ENCODE results near the gene PCGF5. TPM values are rescaled to one million over a fixed set of nuclear protein-coding genes. Genes with fewer than 3 reads are reported as not detected.
"Not testable (repeated sequence)": the region's sequence is repeated elsewhere in the genome, so short reads cannot be mapped to it uniquely, and the experiment has no call there.

PCGF5 gene
- total RNA-seq, 1 donor from 2014 or later: 31.2 TPM

- Mint-ChIP-seq H3K4me3 (ENCODE audit: unreplicated experiment) (no peak overlapping the region), H3K27ac (ENCODE audit: unreplicated experiment) (no peak overlapping the region), H3K36me3 (ENCODE audit: unreplicated experiment) (no peaks in the 10 kb centered on the region), H3K27me3 (ENCODE audit: unreplicated experiment) (no peaks in the 10 kb centered on the region), H3K9me3 (ENCODE audit: unreplicated experiment) (no peaks in the 10 kb centered on the region), H3K4me1 (ENCODE audit: unreplicated experiment) (peaks cover 11% of the 10 kb centered on the region)
- no peak for DNase-seq (ENCODE audit: extremely low spot score, unreplicated experiment)
- TF ChIP-seq CTCF (IDR thresholded peaks at IDR 0.05): no peak
Measured at GRCh38 chr10:91299999-91300575, 79.6 kb downstream of the PCGF5 start.

GRCh38 chr10:91302946-91303345 is 82.5 kb downstream of the PCGF5 start:
- DNase-seq (ENCODE audit: extremely low spot score, unreplicated experiment); H3K9me3 Mint-ChIP-seq (ENCODE audit: unreplicated experiment); H3K27ac Mint-ChIP-seq (ENCODE audit: unreplicated experiment); H3K4me3 Mint-ChIP-seq (ENCODE audit: unreplicated experiment); H3K36me3 Mint-ChIP-seq (ENCODE audit: unreplicated experiment); H3K27me3 Mint-ChIP-seq (ENCODE audit: unreplicated experiment): not testable (repeated sequence)
- H3K4me1 Mint-ChIP-seq (ENCODE audit: unreplicated experiment): peaks cover 10% of the 10 kb centered on the region

- H3K4me3 Mint-ChIP-seq (ENCODE audit: unreplicated experiment); H3K27me3 Mint-ChIP-seq (ENCODE audit: unreplicated experiment); H3K9me3 Mint-ChIP-seq (ENCODE audit: unreplicated experiment); H3K27ac Mint-ChIP-seq (ENCODE audit: unreplicated experiment); H3K4me1 Mint-ChIP-seq (ENCODE audit: unreplicated experiment); DNase-seq (ENCODE audit: extremely low spot score, unreplicated experiment); H3K36me3 Mint-ChIP-seq (ENCODE audit: unreplicated experiment): not testable (repeated sequence)
Measured at GRCh38 chr10:91305979-91306378, 85.5 kb downstream of the PCGF5 start.

GRCh38 chr10:91307489-91307888 is 87.0 kb downstream of the PCGF5 start:
- Mint-ChIP-seq H3K4me3 (ENCODE audit: unreplicated experiment) (no peak overlapping the region), H3K4me1 (ENCODE audit: unreplicated experiment) (peaks cover 9% of the 10 kb centered on the region), H3K9me3 (ENCODE audit: unreplicated experiment) (no peaks in the 10 kb centered on the region), H3K27ac (ENCODE audit: unreplicated experiment) (no peak overlapping the region), H3K27me3 (ENCODE audit: unreplicated experiment) (no peaks in the 10 kb centered on the region), H3K36me3 (ENCODE audit: unreplicated experiment) (no peaks in the 10 kb centered on the region)
- DNase-seq (ENCODE audit: extremely low spot score, unreplicated experiment): no peak
- TF ChIP-seq CTCF (IDR thresholded peaks at IDR 0.05): no peak

GRCh38 chr10:91309711-91310110 is 89.2 kb downstream of the PCGF5 start:
- no peaks in the 10 kb centered on the region for H3K36me3 Mint-ChIP-seq (ENCODE audit: unreplicated experiment)
- no peak for DNase-seq (ENCODE audit: extremely low spot score, unreplicated experiment)
- no peak for TF ChIP-seq CTCF (IDR thresholded peaks at IDR 0.05)
- H3K4me1 Mint-ChIP-seq (ENCODE audit: unreplicated experiment): peaks cover 12% of the 10 kb centered on the region
- no peaks in the 10 kb centered on the region for H3K27me3 Mint-ChIP-seq (ENCODE audit: unreplicated experiment)
- no peak overlapping the region for H3K27ac Mint-ChIP-seq (ENCODE audit: unreplicated experiment)
- H3K9me3 Mint-ChIP-seq (ENCODE audit: unreplicated experiment): no peaks in the 10 kb centered on the region
- no peak overlapping the region for H3K4me3 Mint-ChIP-seq (ENCODE audit: unreplicated experiment)

GRCh38 chr10:91311601-91312381 is 91.3 kb downstream of the PCGF5 start:
- Mint-ChIP-seq H3K9me3 (ENCODE audit: unreplicated experiment) (no peaks in the 10 kb centered on the region), H3K36me3 (ENCODE audit: unreplicated experiment) (no peaks in the 10 kb centered on the region), H3K27ac (ENCODE audit: unreplicated experiment) (no peak overlapping the region), H3K4me3 (ENCODE audit: unreplicated experiment) (no peak overlapping the region), H3K27me3 (ENCODE audit: unreplicated experiment) (no peaks in the 10 kb centered on the region), H3K4me1 (ENCODE audit: unreplicated experiment) (peaks cover 12% of the 10 kb centered on the region)
- DNase-seq (ENCODE audit: extremely low spot score, unreplicated experiment): no peak
- no peak for TF ChIP-seq CTCF (IDR thresholded peaks at IDR 0.05)
